CD14-positive monocyte (primary cell): Measurements from ENCODE around the gene TUBGCP3. TPM values are rescaled to one million over a fixed set of nuclear protein-coding genes. Genes with fewer than 3 reads are reported as not detected.
A peak's percentile ranks its signal among the peaks of the same experiment; 100 is the strongest.

Experiments used
- DNase-seq, 3 donors: peaks; one replicate each; pipeline ENCODE4 v3.0.0-alpha.2; 2011 to 2022
- H2AFZ ChIP-seq: 2 replicates; pipeline ENCODE4 v1.6.0; 2012; ENCODE audit warnings: mild to moderate bottlenecking, low read depth, low read length, inconsistent platforms; ENCODE audit not compliant: insufficient read depth, poor library complexity, severe bottlenecking
- H3K27ac ChIP-seq, 2 donors: 1 replicate in 1 of 2; 2 replicates in 1 of 2; pipeline ENCODE4 v1.5.1; 2012 to 2013; ENCODE audit warnings: low read length in 2 of 2, control low read depth in 1 of 2, inconsistent platforms in 1 of 2, low read depth in 1 of 2, mild to moderate bottlenecking in 1 of 2
- H3K27me3 ChIP-seq, 2 donors: one replicate each; pipeline versions ENCODE4 v1.6.0 to v1.6.1; 2011 to 2013; ENCODE audit warnings: low read length in 2 of 2; ENCODE audit not compliant: control insufficient read depth in 2 of 2, insufficient read depth in 2 of 2
- H3K36me3 ChIP-seq, 2 donors: replicated peaks in 1 of 2; 1 replicate in 1 of 2; 2 replicates in 1 of 2; pipeline versions ENCODE4 v1.5.1 to v1.6.1; 2012 to 2013; ENCODE audit warnings: low read length in 2 of 2, control low read depth in 1 of 2, inconsistent platforms in 1 of 2, mild to moderate bottlenecking in 1 of 2; ENCODE audit not compliant: insufficient read depth in 2 of 2, control insufficient read depth in 1 of 2
- H3K4me1 ChIP-seq, 2 donors: 1 replicate in 1 of 2; 2 replicates in 1 of 2; pipeline versions ENCODE4 v1.5.1 to v1.6.1; 2012 to 2013; ENCODE audit warnings: low read length in 2 of 2, control low read depth in 1 of 2, inconsistent platforms in 1 of 2, mild to moderate bottlenecking in 1 of 2, moderate library complexity in 1 of 2; ENCODE audit not compliant: insufficient read depth in 2 of 2, control insufficient read depth in 1 of 2
- H3K4me2 ChIP-seq: replicated peaks from 2 replicates; pipeline ENCODE3; 2012; ENCODE audit warnings: low read length, moderate library complexity, mild to moderate bottlenecking; ENCODE audit not compliant: poor library complexity, severe bottlenecking; ENCODE audit errors: extremely low read depth
- H3K4me3 ChIP-seq, 3 experiments: fragments of 200-600 bp in 1 of 3; sonication (generic) in 1 of 3; replicated peaks in 1 of 3; 1 replicate in 2 of 3; 2 replicates in 1 of 3; pipeline ENCODE4 v1.5.1; 2011 to 2013; ENCODE audit warnings: low read length in 3 of 3, mild to moderate bottlenecking in 3 of 3, control low read depth in 2 of 3, low read depth in 2 of 3, inconsistent platforms in 1 of 3, moderate library complexity in 1 of 3
- H3K79me2 ChIP-seq: 2 replicates; pipeline ENCODE4 v1.6.0; 2012; ENCODE audit warnings: mild to moderate bottlenecking, control low read depth, inconsistent platforms, low read length, moderate library complexity; ENCODE audit not compliant: insufficient read depth
- H3K9ac ChIP-seq: 2 replicates; pipeline ENCODE4 v1.6.0; 2017; ENCODE audit warnings: low read length, mild to moderate bottlenecking; ENCODE audit not compliant: insufficient read depth, poor library complexity, severe bottlenecking
- H3K9me3 ChIP-seq, 2 donors: replicated peaks in 1 of 2; 1 replicate in 1 of 2; 2 replicates in 1 of 2; pipeline versions ENCODE4 v1.5.1 to v1.6.1; 2012 to 2013; ENCODE audit warnings: low read length in 2 of 2, control low read depth in 1 of 2; ENCODE audit not compliant: control insufficient read depth in 1 of 2, insufficient read depth in 1 of 2
- H4K20me1 ChIP-seq: 2 replicates; pipeline ENCODE4 v1.6.0; 2012; ENCODE audit warnings: mild to moderate bottlenecking, low read length, control low read depth, moderate library complexity; ENCODE audit not compliant: insufficient read depth
- H3K27ac Mint-ChIP-seq, 7 donors: one replicate each; pipeline ENCODE4 v1.8.0; 2020; ENCODE audit warnings: mild to moderate bottlenecking in 7 of 7, mixed read lengths in 7 of 7, moderate library complexity in 6 of 7, inconsistent platforms in 2 of 7
- H3K27me3 Mint-ChIP-seq, 3 donors: one replicate each; pipeline ENCODE4 v1.8.0; 2021 to 2022; ENCODE audit warnings: low read depth in 3 of 3, mild to moderate bottlenecking in 3 of 3, mixed read lengths in 3 of 3, moderate library complexity in 3 of 3, inconsistent platforms in 1 of 3
- H3K36me3 Mint-ChIP-seq, 2 donors: one replicate each; pipeline ENCODE4 v1.8.0; 2020; ENCODE audit warnings: mixed read lengths in 2 of 2, inconsistent platforms in 1 of 2, mild to moderate bottlenecking in 1 of 2
- H3K4me1 Mint-ChIP-seq: one replicate; pipeline ENCODE4 v1.8.0; 2020; ENCODE audit warnings: mild to moderate bottlenecking, mixed read lengths
- H3K4me3 Mint-ChIP-seq, 2 donors: one replicate each; pipeline ENCODE4 v1.8.0; 2020; ENCODE audit warnings: mild to moderate bottlenecking in 2 of 2, mixed read lengths in 2 of 2, moderate library complexity in 1 of 2
- H3K9me3 Mint-ChIP-seq, 7 donors: one replicate each; pipeline ENCODE4 v1.8.0; 2020 to 2022; ENCODE audit warnings: mixed read lengths in 7 of 7, mild to moderate bottlenecking in 6 of 7, moderate library complexity in 6 of 7, inconsistent platforms in 2 of 7
- WGBS: methylation state at CpG from one replicate; pipeline ENCODE4 v1.1.5; 2013; ENCODE audit warnings: missing lambda C conversion rate; ENCODE audit not compliant: insufficient coverage; 5-methylcytosine and 5-hydroxymethylcytosine counted together
- intact Hi-C, 2 donors: fragments of 100-400 bp; cut with micrococcal nuclease; formaldehyde crosslinking; loops; one replicate each; pipeline versions ENCODE4 v1.15.0 to v1.15.1; 2023
- polyA plus RNA-seq, 3 donors: library from polyadenylated mRNA; depleted of rRNA in 1 of 3; unstranded in 2 of 3; stranded (reverse) in 1 of 3; fragments of 300-500 nt in 2 of 3; fragments of >200 nt in 1 of 3; fragmentation: Illumina TruSeq in 2 of 3; gene quantifications; 1 replicate in 2 of 3; 2 replicates in 1 of 3; pipeline ENCODE4 v1.2.3, GENCODE V29; 2012 to 2021
- TF ChIP-seq, protein P1 (sequence below): fragments of 200-600 bp; IDR thresholded peaks from one replicate; pipeline ENCODE4 v1.8.0; 2022; ENCODE audit warnings: antibody characterized with exemption, mild to moderate bottlenecking

Gene TUBGCP3
- polyA plus RNA-seq, 3 donors: 25.4 to 47.1 (median 34.1) TPM

- Mint-ChIP-seq H3K27me3 (no peaks in the 10 kb centered on the region), H3K4me1 (peaks cover 30% of the 10 kb centered on the region), H3K4me3 (no peak overlapping the region), H3K9me3 (no peaks in the 10 kb centered on the region), H3K27ac (peak overlapping the region in 1 of 7 donors; percentile 34), H3K36me3 (peaks cover 25 to 47% of the 10 kb centered on the region in 2 donors)
- Histone ChIP-seq H2AFZ (no peak overlapping the region), H3K36me3 (peaks cover 36 to 61% of the 10 kb centered on the region in 2 donors), H3K27ac (peak overlapping the region in 1 of 2 donors; percentile 30), H3K9ac (no peak overlapping the region), H3K4me2 (no peak overlapping the region), H3K4me1 (peaks cover 8 to 14% of the 10 kb centered on the region in 2 donors), H3K9me3 (no peaks in the 10 kb centered on the region), H3K4me3 (no peak overlapping the region), H4K20me1 (peaks cover 94% of the 10 kb centered on the region), H3K27me3 (no peaks in the 10 kb centered on the region), H3K79me2 (peaks cover 100% of the 10 kb centered on the region)
- WGBS: 100% methylated on average over 3 of the region's 7 CpGs
- intact Hi-C loops: no loop called here
- TF ChIP-seq, protein P1, sequence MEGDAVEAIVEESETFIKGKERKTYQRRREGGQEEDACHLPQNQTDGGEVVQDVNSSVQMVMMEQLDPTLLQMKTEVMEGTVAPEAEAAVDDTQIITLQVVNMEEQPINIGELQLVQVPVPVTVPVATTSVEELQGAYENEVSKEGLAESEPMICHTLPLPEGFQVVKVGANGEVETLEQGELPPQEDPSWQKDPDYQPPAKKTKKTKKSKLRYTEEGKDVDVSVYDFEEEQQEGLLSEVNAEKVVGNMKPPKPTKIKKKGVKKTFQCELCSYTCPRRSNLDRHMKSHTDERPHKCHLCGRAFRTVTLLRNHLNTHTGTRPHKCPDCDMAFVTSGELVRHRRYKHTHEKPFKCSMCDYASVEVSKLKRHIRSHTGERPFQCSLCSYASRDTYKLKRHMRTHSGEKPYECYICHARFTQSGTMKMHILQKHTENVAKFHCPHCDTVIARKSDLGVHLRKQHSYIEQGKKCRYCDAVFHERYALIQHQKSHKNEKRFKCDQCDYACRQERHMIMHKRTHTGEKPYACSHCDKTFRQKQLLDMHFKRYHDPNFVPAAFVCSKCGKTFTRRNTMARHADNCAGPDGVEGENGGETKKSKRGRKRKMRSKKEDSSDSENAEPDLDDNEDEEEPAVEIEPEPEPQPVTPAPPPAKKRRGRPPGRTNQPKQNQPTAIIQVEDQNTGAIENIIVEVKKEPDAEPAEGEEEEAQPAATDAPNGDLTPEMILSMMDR: no peak
- DNase-seq: no peak
Measured at GRCh38 chr13:112569821-112570220, 18.1 kb downstream of the TUBGCP3 start.

GRCh38 chr13:112567161-112567862 lies 20.6 kb downstream of the TUBGCP3 start:
- H3K4me1 Mint-ChIP-seq: peaks cover 16% of the 10 kb centered on the region

More at GRCh38 chr13:112567161-112567862, 20.6 kb downstream of the TUBGCP3 start:
- H3K27ac Mint-ChIP-seq: peak overlapping the region in 3 of 7 donors; percentile 5 to 70 (median 33)
- H3K4me2 ChIP-seq: no peak overlapping the region
- intact Hi-C loops: no loop called here
- no peak for DNase-seq
- no peaks in the 10 kb centered on the region for H3K4me1 ChIP-seq
- H3K79me2 ChIP-seq: peaks cover 100% of the 10 kb centered on the region
- no peaks in the 10 kb centered on the region for H3K9me3 Mint-ChIP-seq
- no peak overlapping the region for H3K4me3 ChIP-seq
- no peaks in the 10 kb centered on the region for H3K9me3 ChIP-seq
- H3K27me3 Mint-ChIP-seq: peaks cover 0 to 1% (median 0%) of the 10 kb centered on the region in 3 donors
- H3K27me3 ChIP-seq: no peaks in the 10 kb centered on the region
- peaks cover 89% of the 10 kb centered on the region for H4K20me1 ChIP-seq
- 100% methylated on average over 3 of the region's 5 CpGs for WGBS
- TF ChIP-seq, protein P1: no peak
- H2AFZ ChIP-seq: no peak overlapping the region
- H3K4me3 Mint-ChIP-seq: no peak overlapping the region
- peak overlapping the region in 1 of 2 donors; percentile 43 for H3K27ac ChIP-seq
- peaks cover 46 to 70% of the 10 kb centered on the region in 2 donors for H3K36me3 Mint-ChIP-seq
- peaks cover 58 to 86% of the 10 kb centered on the region in 2 donors for H3K36me3 ChIP-seq
- no peak overlapping the region for H3K9ac ChIP-seq
